Measurements from ENCODE around the gene CORIN.

CORIN gene

DNA sequence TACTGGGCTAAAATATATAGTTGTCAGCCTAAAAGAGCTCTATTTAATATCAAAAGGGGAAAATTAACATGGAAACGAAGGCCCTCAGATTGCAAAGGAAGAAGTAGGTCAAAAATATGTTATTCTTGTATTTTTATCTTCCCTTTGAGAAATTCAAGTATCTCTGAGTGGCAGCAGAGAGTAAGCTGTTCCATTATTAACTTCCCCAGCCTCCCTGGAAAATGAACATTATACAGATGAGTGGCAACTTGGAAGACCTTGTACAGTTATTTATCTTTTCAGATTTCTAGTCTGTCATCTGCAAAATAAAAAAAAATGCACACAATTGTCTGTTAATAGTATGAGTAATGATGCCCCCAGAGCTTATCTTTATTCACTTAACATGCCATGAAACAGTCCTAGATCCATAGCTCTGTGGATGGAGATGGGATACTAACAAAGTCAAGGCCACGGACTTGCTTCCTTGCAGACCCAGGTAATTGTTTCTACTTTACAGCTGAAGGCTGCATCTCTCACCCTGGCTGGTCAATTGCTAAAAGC lies 93.0 kb downstream of the CORIN start:
- TF ChIP-seq, protein P1, sequence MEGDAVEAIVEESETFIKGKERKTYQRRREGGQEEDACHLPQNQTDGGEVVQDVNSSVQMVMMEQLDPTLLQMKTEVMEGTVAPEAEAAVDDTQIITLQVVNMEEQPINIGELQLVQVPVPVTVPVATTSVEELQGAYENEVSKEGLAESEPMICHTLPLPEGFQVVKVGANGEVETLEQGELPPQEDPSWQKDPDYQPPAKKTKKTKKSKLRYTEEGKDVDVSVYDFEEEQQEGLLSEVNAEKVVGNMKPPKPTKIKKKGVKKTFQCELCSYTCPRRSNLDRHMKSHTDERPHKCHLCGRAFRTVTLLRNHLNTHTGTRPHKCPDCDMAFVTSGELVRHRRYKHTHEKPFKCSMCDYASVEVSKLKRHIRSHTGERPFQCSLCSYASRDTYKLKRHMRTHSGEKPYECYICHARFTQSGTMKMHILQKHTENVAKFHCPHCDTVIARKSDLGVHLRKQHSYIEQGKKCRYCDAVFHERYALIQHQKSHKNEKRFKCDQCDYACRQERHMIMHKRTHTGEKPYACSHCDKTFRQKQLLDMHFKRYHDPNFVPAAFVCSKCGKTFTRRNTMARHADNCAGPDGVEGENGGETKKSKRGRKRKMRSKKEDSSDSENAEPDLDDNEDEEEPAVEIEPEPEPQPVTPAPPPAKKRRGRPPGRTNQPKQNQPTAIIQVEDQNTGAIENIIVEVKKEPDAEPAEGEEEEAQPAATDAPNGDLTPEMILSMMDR (IDR thresholded peaks at IDR 0.05; ENCODE audit: insufficient read depth, missing control alignments), result no peak
- FAIRE-seq (no peak), DNase-seq (ENCODE audit: insufficient read length, low spot score) (no peak)

DNA sequence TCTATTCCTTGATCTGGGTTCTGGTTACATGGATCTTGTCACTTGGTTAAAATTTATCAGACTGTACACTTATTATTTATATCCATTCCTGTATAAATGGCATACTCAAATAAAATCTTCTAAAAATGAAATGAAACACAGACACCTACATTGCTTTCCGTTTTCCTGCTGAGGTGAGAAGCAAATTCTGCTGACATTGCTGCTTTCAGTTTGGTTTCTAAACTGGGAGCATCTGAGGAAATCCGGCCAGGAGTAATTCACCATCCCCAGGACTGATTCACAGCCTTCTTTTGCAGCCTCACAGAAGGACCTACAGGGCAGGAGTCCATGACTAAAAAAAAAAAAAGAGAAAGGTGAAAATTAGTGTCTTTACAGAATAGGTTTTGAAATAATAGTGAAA lies 93.6 kb downstream of the CORIN start:
- no peak for DNase-seq (ENCODE audit: insufficient read length, low spot score)
- FAIRE-seq, result no peak
- TF ChIP-seq, protein P1 (IDR thresholded peaks at IDR 0.05; ENCODE audit: insufficient read depth, missing control alignments), result no peak

DNA sequence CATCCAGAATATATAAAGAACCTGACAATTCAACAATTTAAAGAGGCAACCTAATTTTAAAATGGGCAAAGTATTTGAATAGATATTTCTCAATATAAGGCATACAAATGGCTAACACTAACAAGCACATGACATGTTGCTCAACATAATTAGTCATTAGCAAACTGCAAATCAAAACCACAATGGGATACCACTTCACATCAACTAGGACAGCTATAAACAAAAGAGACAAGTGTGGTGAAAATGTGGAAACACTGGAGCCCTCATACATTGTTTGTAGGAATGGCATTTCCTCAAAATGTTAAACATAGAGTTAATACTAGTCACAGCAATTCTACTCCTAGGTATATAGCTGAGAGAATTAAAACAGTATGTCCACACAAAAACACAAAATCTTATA lies 96.7 kb downstream of the CORIN start:
- TF ChIP-seq, protein P1 (IDR thresholded peaks at IDR 0.05; ENCODE audit: insufficient read depth, missing control alignments), result no peak
- DNase-seq (ENCODE audit: insufficient read length, low spot score) (no peak), FAIRE-seq (no peak)

DNA sequence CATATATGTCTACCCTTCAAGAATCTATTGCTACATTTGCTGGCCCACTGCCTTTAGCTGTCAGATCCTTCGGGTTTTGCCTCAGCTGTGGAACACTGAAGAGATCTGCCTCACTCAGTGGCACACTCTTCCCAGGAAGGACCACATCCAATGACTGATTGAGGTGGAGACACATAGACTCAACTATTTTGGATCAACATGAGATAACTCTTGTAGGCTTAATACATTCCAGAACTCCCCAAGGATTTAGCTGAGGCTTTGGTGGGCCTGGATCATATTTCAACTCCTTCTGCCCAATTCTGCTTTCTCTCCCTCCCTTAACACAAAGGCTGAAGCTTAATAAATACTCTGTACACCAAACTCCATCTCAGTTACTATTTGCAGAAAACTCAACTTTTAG lies 100.5 kb downstream of the CORIN start:
- FAIRE-seq, result no peak
- TF ChIP-seq, protein P1 (IDR thresholded peaks at IDR 0.05; ENCODE audit: insufficient read depth, missing control alignments), result no peak
- no peak for DNase-seq (ENCODE audit: insufficient read length, low spot score)

DNA sequence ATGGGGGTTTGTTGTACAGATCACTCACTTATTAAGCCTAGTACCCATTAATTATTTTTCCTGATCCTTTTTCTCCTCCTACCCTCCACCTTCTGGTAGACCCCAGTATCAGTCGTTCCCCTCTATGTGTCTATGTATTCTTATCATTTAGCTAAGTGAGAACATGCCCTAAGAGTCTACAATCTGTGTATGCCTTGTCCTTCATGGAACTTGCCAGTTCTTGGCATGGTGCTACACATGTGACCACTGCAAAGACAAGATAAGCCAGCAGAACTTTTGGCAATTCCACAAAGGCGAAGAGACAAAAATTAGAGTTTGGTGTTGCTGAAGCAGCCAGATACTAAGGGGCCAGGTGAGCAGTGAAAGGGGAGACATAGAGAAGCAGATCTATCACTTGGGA lies 101.3 kb downstream of the CORIN start:
- TF ChIP-seq, protein P1 (IDR thresholded peaks at IDR 0.05; ENCODE audit: insufficient read depth, missing control alignments), result no peak
- no peak for FAIRE-seq
- no peak for DNase-seq (ENCODE audit: insufficient read length, low spot score)

DNA sequence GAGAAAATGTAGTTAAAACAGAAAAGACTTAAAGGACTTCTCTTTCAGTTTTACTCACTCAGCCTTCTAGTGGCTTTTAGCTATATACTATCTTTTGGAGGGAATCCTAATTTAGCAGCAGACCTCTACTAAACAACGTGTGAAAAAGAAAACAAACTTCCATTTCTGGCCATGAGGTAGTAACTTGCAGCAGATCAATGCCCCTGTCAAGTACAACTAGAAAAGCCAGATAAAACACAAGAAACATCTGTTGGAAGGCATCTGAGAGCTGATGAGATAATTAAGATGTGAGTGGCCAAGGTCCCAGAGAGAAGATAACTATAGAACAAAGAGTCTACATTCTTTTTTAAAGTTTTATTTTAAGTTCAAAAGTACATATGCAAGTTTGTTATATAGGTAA lies 101.7 kb downstream of the CORIN start:
- TF ChIP-seq, protein P1 (IDR thresholded peaks at IDR 0.05; ENCODE audit: insufficient read depth, missing control alignments), result no peak
- no peak for DNase-seq (ENCODE audit: insufficient read length, low spot score)
- no peak for FAIRE-seq

DNA sequence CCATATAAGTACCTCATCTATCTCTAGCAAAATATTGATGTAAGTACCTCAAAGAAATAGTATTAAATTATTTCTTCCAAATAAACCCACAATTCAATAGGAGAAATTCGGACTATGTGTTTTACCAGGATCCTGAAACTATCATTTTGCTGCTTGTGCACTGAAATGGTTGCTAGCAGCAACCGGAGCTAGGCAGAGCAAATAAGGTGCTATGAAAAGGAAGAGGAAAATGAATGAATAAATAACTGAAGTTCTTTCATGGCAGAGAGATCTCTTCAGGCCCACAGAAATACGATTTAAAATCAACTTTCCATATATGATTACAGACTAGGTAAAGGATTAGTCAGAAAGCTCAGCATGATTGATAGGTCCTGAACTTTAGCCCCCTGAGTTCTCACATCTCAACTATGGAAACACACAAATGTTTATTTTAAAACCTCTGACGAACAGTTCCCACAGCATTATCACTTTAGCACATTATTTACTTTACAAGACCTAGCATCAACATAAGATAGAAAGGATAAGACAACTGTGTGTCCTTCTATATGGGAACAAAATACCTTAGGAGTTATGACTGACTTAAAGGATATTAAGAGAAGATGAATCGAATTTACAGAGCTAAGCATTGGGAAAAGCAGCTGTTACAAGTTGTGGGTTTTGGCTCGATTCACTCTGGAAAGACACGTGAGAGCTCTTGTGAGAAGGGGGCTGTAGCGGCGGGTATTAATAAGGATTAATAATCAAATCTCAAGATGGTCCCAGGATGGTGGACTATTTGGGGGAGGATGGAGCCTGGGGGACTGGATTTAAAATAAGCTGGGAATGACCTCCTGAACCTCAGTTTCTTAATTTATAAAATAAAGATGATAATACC lies 104.3 kb downstream of the CORIN start:
- TF ChIP-seq, protein P1 (IDR thresholded peaks at IDR 0.05; ENCODE audit: insufficient read depth, missing control alignments), result no peak
- no peak for DNase-seq (ENCODE audit: insufficient read length, low spot score)
- FAIRE-seq, result peak; percentile 25
